Measurements from ENCODE around the gene MRAS.
"Not testable (repeated sequence)": the region's sequence is repeated elsewhere in the genome, so short reads cannot be mapped to it uniquely, and the experiment has no call there.

MRAS gene

DNA sequence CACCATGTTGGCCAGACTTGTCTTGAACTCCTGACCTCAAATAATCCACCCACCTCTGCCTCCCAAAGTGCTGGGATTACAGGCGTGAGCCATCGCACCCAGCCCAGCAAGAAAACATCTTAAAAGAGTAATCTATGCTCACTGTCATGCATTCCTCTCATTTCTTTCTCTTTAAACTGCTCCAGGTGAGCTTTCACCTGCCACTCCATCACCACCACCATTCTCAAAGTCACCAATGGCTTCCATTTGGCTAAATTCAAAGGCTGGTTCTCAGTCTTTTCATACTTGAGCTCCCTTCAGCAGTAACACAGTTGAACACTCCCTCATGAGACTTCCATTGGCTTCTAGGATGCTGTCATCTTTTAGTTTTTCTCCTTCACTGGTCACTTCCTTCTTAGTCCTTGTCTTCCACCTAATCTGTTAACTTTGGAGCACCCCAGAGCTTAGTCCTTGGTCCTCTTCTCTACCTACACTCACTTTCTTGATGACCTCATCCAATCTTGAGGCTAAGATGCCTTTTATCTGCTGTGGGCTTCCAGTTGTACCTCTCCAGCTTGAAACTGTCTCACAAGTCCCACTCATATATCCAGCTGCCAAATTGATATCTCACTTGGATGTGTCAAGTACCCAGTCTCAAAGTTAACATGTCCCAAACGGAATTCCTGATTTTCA is 59.0 kb downstream of the MRAS start:
- H3K36me3 ChIP-seq (ENCODE audit: insufficient read depth, low read depth, low read length): peaks cover 15% of the 10 kb centered on the region
- no peak overlapping the region for H3K9ac ChIP-seq (ENCODE audit: low read depth, low read length)
- no peaks in the 10 kb centered on the region for H3K9me3 ChIP-seq (ENCODE audit: insufficient read depth, low read depth, low read length)
- H3K4me1 ChIP-seq (ENCODE audit: insufficient read depth, low read length): peaks cover 15% of the 10 kb centered on the region
- no peaks in the 10 kb centered on the region for H3K27me3 ChIP-seq (ENCODE audit: insufficient read depth, low read length)
- H3K27ac ChIP-seq (ENCODE audit: low read length): no peak overlapping the region
- H3K4me3 ChIP-seq (ENCODE audit: low read length): no peak overlapping the region

DNA sequence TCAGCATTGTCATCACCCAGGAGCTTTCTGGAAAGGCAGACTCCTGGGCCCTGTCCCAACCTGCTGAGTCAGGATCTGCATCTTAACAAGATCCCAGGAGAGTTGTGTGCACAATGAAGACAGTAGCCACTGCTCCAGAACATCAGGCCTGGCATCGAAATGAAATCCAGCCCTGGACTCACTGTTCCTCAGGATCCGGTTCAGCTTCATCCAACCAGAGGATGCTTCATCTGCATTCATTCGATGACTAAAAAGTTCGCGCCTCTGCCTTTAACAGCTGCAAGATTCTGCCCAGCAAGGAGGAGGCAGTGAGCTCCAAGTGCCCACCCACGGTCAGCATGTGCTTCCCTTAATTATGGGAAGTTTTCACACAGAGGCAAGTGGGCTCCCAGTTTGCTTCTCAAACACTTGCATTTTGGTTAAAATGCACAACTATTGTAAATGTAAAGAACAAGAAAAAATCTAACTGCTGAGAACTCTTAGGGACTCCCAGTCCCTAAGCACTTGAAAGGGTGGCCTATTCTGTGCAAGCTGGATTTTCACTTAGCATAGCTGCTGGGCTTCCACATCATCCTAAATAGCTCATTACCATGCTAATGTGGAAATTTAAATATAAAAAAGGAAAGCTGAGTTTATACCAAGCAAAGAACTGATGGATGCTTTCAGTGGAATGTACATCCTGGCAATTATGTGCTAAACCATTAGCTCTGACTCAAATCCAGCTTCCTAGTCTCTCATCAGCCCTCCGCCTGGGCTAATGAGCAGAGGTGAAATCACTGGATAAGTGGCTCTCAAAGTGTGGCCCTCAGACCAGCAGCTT is 60.6 kb downstream of the MRAS start:
- H3K9me3 ChIP-seq (ENCODE audit: insufficient read depth, low read depth, low read length): no peaks in the 10 kb centered on the region
- peak overlapping the region; percentile 4; the same call in 1 of the 2 replicates for H3K9ac ChIP-seq (ENCODE audit: low read depth, low read length)
- H3K27ac ChIP-seq (ENCODE audit: low read length): no peak overlapping the region
- H3K4me3 ChIP-seq (ENCODE audit: low read length): no peak overlapping the region
- peaks cover 15% of the 10 kb centered on the region for H3K4me1 ChIP-seq (ENCODE audit: insufficient read depth, low read length)
- peaks cover 15% of the 10 kb centered on the region for H3K36me3 ChIP-seq (ENCODE audit: insufficient read depth, low read depth, low read length)
- H3K27me3 ChIP-seq (ENCODE audit: insufficient read depth, low read length): no peaks in the 10 kb centered on the region

DNA sequence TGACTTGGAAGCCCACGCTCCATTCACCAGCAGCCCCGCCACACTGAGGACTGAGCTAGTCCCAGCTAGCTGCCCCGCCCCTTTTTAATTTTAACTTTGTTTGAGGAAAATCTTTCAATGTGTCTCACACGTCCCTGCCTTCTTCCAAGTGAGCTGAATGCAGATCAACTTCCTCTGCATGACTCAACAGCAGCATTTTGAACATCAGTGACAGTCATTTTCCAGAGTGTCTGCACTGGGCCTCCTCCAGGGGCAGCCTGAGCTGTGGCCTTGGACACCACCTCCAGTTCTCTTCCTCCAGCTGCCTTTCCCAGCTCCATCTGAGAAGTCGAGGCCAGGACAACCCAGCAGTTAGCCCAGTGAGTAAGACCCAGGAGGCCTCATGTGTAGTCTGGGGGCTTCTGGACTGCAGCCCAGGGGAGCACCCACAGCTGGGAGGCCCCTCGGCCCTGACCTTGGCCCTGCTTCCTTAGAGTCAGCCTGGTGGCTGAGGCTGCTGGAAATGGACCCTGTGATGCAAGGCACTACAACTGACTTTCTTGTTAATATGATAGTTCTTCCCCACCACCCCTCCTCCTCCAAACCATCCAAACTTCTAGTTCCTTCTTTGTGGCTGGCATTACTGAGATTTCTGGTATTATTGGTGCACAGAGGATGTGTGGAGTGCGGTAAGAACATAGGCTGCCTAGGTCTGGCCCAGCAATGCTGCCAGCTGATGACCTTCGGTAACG is 64.6 kb downstream of the MRAS start:
- Histone ChIP-seq H3K4me1 (ENCODE audit: insufficient read depth, low read length) (peaks cover 17% of the 10 kb centered on the region), H3K27me3 (ENCODE audit: insufficient read depth, low read length) (no peaks in the 10 kb centered on the region), H3K4me3 (ENCODE audit: low read length) (no peak overlapping the region), H3K9me3 (ENCODE audit: insufficient read depth, low read depth, low read length) (no peaks in the 10 kb centered on the region), H3K36me3 (ENCODE audit: insufficient read depth, low read depth, low read length) (no peaks in the 10 kb centered on the region), H3K9ac (ENCODE audit: low read depth, low read length) (no peak overlapping the region), H3K27ac (ENCODE audit: low read length) (no peak overlapping the region)

DNA sequence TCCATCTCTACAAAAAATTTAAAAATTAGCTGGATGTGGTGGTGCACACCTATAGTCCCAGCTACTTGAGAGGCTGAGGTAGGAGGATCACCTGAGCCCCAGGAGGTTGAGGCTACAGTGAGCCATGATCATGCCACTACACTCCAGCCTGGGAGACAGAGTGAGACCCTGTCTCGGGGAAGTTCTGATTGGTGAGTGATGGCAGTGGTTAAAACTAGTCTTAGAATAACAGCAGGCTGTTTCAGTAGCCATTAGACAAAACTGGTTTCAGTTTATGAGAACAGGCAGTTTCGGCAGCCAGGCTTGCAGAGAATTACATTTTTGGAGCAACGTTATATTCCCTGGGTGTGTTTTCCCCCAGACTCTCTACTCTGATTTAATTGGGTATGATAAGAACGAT is 67.9 kb downstream of the MRAS start:
- not testable (repeated sequence) for H3K4me1 ChIP-seq (ENCODE audit: insufficient read depth, low read length); H3K27me3 ChIP-seq (ENCODE audit: insufficient read depth, low read length); H3K27ac ChIP-seq (ENCODE audit: low read length); H3K9ac ChIP-seq (ENCODE audit: low read depth, low read length); H3K36me3 ChIP-seq (ENCODE audit: insufficient read depth, low read depth, low read length); H3K4me3 ChIP-seq (ENCODE audit: low read length)
- peaks cover 11% of the 10 kb centered on the region for H3K9me3 ChIP-seq (ENCODE audit: insufficient read depth, low read depth, low read length)

DNA sequence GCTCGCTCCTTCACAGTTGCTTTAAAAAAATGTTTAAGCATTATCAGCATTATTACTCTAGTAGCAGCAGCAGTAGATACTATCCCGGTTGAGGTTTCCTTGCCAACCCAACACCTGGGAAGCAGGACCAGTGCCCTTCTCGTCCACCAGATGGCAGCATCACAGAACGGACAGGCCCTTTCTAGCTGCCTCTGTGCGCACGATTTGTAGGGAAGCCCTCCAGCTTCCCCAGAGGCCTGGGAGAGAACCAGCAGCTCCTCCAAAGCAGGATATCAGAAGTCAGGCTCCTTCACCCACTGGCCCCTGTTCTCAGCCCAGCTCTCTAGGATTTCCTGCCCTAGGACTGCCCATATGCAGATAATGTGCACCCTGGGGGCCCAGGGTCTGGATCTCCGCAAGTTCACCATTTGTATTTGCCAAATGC is 69.2 kb downstream of the MRAS start:
- Histone ChIP-seq H3K36me3 (ENCODE audit: insufficient read depth, low read depth, low read length) (no peaks in the 10 kb centered on the region), H3K9me3 (ENCODE audit: insufficient read depth, low read depth, low read length) (peaks cover 14% of the 10 kb centered on the region), H3K4me3 (ENCODE audit: low read length) (no peak overlapping the region), H3K27me3 (ENCODE audit: insufficient read depth, low read length) (no peaks in the 10 kb centered on the region), H3K4me1 (ENCODE audit: insufficient read depth, low read length) (peaks cover 6% of the 10 kb centered on the region; the same call in 1 of the 2 replicates), H3K27ac (ENCODE audit: low read length) (no peak overlapping the region), H3K9ac (ENCODE audit: low read depth, low read length) (no peak overlapping the region)

DNA sequence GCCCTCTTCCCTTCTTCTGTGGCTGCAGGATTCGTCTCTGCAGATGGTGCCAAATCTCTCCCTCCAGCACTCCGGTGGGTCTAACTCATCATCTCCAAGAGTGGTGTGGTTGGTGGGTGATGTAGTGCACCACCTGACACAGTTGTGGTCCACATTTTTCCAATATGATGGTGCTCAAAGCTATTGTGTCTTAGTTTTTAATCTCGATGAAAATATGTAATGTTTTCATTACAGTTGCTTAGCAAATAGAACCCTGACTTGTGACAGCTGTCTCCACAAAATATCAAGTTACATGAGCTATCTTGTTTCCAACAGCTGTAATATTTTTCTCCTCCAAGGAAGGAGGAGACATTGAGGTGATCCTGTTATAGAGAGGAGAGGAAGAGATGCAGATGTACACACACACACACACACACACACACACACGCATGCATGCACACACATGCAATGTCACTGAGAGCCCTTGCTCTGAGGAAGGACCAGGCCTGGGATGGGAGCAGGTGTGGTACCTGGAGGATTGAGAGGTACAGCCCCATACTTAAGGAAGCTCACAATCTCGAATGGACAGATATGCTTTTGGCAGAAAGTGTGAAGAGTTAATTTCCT is 70.3 kb downstream of the MRAS start:
- H3K27ac ChIP-seq (ENCODE audit: low read length): no peak overlapping the region
- no peak overlapping the region for H3K9ac ChIP-seq (ENCODE audit: low read depth, low read length)
- no peaks in the 10 kb centered on the region for H3K36me3 ChIP-seq (ENCODE audit: insufficient read depth, low read depth, low read length)
- no peak overlapping the region for H3K4me3 ChIP-seq (ENCODE audit: low read length)
- H3K4me1 ChIP-seq (ENCODE audit: insufficient read depth, low read length): peaks cover 11% of the 10 kb centered on the region; the same call in 1 of the 2 replicates
- H3K27me3 ChIP-seq (ENCODE audit: insufficient read depth, low read length): no peaks in the 10 kb centered on the region
- peaks cover 14% of the 10 kb centered on the region for H3K9me3 ChIP-seq (ENCODE audit: insufficient read depth, low read depth, low read length)

DNA sequence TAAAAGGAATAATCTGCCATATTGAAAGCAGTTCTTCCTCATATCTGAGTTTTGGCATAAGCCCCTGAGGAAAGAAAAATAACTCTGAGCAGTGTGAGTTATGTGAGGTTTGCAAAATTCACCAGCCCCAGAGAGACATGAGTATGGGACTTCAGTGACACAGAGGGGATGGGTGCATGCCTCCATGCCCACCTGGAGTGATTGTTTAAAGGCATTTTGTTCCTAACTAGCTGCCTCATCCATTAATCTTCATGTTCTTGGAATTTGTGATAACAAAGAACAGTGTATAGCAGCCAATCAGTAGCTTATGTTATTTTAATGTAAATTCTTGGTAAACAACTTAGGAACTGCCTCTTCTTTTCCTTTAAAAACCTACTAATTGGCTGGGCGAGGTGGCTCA is 74.9 kb downstream of the MRAS start:
- H3K36me3 ChIP-seq (ENCODE audit: insufficient read depth, low read depth, low read length): no peaks in the 10 kb centered on the region
- H3K9ac ChIP-seq (ENCODE audit: low read depth, low read length): no peak overlapping the region
- peaks cover 14% of the 10 kb centered on the region for H3K9me3 ChIP-seq (ENCODE audit: insufficient read depth, low read depth, low read length)
- no peaks in the 10 kb centered on the region for H3K27me3 ChIP-seq (ENCODE audit: insufficient read depth, low read length)
- H3K4me1 ChIP-seq (ENCODE audit: insufficient read depth, low read length): peaks cover 9% of the 10 kb centered on the region; the same call in 1 of the 2 replicates
- no peak overlapping the region for H3K27ac ChIP-seq (ENCODE audit: low read length)
- H3K4me3 ChIP-seq (ENCODE audit: low read length): no peak overlapping the region

DNA sequence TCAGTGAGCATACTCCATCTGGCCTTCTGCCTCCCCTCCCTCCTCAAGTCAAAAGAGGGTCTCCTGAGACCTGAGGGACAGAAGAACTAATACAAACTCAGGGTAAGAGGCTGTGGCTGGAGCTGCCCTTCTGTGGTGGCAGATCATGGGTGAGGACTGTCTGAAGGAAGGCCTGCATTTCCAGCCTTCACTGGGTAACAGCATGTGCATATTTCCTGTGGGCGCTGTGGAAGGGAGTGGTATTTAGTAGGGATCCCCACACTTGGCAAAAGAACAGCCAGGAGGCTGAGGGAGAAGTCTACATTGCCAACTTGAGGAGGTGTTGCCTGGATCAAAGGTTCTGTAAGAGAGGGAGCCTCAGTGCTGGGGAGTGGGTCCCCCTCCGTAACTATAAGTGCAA is 75.9 kb downstream of the MRAS start:
- Histone ChIP-seq H3K4me3 (ENCODE audit: low read length) (no peak overlapping the region), H3K9ac (ENCODE audit: low read depth, low read length) (no peak overlapping the region), H3K27ac (ENCODE audit: low read length) (no peak overlapping the region), H3K9me3 (ENCODE audit: insufficient read depth, low read depth, low read length) (peaks cover 14% of the 10 kb centered on the region), H3K4me1 (ENCODE audit: insufficient read depth, low read length) (peaks cover 9% of the 10 kb centered on the region; the same call in 1 of the 2 replicates), H3K27me3 (ENCODE audit: insufficient read depth, low read length) (no peaks in the 10 kb centered on the region), H3K36me3 (ENCODE audit: insufficient read depth, low read depth, low read length) (no peaks in the 10 kb centered on the region)

DNA sequence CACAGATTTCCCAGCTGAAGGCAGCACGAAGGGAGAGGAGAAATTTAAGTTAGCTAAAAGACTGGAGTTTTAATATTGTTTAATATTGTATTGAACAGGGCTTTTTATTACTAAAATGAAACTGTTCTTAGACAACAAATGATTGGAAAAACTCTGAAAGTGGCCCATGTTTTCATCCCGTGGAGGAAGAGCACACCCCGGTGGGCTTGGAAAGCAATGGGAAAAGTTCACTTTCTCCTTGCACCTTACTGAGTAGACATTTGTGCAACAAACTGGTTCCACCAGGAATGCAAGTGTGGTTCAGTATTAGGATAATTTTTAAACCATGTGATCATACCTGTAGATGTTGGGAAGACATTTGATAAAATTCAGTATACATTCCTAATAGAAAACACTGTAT is 77.8 kb downstream of the MRAS start:
- H3K4me3 ChIP-seq (ENCODE audit: low read length): no peak overlapping the region
- no peaks in the 10 kb centered on the region for H3K27me3 ChIP-seq (ENCODE audit: insufficient read depth, low read length)

DNA sequence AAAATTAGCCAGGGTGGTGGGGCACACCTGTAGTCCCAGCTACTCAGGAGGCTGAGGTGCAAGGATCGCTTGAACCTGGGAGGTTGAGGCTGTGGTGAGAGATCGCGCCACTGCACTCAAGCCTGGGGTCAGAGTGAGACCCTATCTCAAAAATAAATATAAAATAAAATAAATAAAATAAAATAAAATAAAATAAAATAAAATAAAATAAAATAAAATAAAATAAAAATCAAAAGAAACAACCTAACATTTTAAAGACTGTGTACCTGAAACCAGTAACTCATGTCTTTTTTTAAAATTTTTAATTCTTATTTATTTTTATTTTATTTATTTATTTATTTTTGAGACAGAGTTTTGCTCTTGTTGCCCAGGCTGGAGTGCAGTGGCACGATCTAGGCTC is 78.4 kb downstream of the MRAS start:
- not testable (repeated sequence) for H3K9me3 ChIP-seq (ENCODE audit: insufficient read depth, low read depth, low read length); H3K27me3 ChIP-seq (ENCODE audit: insufficient read depth, low read length); H3K36me3 ChIP-seq (ENCODE audit: insufficient read depth, low read depth, low read length); H3K27ac ChIP-seq (ENCODE audit: low read length); H3K9ac ChIP-seq (ENCODE audit: low read depth, low read length); H3K4me1 ChIP-seq (ENCODE audit: insufficient read depth, low read length); H3K4me3 ChIP-seq (ENCODE audit: low read length)

More for the DNA sequence above, 77.8 kb downstream of the MRAS start:
- Histone ChIP-seq H3K36me3 (ENCODE audit: insufficient read depth, low read depth, low read length) (no peaks in the 10 kb centered on the region), H3K9ac (ENCODE audit: low read depth, low read length) (no peak overlapping the region), H3K27ac (ENCODE audit: low read length) (no peak overlapping the region), H3K4me1 (ENCODE audit: insufficient read depth, low read length) (peaks cover 9% of the 10 kb centered on the region; the same call in 1 of the 2 replicates), H3K9me3 (ENCODE audit: insufficient read depth, low read depth, low read length) (0 out of 2 replicates have a peak, but pooled peaks cover 3% of the 10 kb centered on the region)

DNA sequence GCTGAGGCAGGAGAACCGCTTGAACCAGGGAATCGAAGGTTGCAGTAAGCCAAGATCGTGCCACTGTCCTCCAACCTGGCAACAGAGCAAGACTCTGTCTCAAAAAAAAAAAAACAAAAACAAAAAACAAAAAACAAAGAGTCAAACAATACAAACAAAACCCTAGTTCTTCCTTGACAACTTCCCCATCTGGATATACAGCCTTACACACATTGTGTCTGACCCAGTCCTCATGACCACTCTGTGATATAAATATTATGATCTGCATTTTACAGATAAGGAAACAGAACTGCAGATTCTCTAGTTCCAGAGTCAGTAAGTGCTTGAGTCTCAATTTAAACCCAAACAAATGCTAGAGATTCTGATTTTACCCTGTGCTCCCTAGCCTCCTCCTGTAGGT is 81.3 kb downstream of the MRAS start:
- H3K27me3 ChIP-seq (ENCODE audit: insufficient read depth, low read length): peaks cover 27% of the 10 kb centered on the region
- no peaks in the 10 kb centered on the region for H3K4me1 ChIP-seq (ENCODE audit: insufficient read depth, low read length)
- H3K4me3 ChIP-seq (ENCODE audit: low read length): no peak overlapping the region
- no peak overlapping the region for H3K9ac ChIP-seq (ENCODE audit: low read depth, low read length)
- H3K9me3 ChIP-seq (ENCODE audit: insufficient read depth, low read depth, low read length): peaks cover 7% of the 10 kb centered on the region
- H3K36me3 ChIP-seq (ENCODE audit: insufficient read depth, low read depth, low read length): no peaks in the 10 kb centered on the region
- H3K27ac ChIP-seq (ENCODE audit: low read length): no peak overlapping the region
